GM19372 (cell line): ENCODE measurements around the gene ADAM12.
"Not testable (repeated sequence)": the region's sequence is repeated elsewhere in the genome, so short reads cannot be mapped to it uniquely, and the experiment has no call there.

Experiments
- ATAC-seq: cut with Tn5 transposase; IDR thresholded peaks from one replicate; pipeline ENCODE4 v1.9.1; 2021; ENCODE audit warnings: mild to moderate bottlenecking, low read depth, moderate library complexity; ENCODE audit not compliant: unreplicated experiment

ADAM12 gene

GRCh38 chr10:126196281-126196680 lies 192.0 kb downstream of the ADAM12 start:
- no peak for ATAC-seq

- no peak for ATAC-seq
Observed at GRCh38 chr10:126191192-126191591, 197.1 kb downstream of the ADAM12 start.

GRCh38 chr10:126188679-126189200 lies 199.5 kb downstream of the ADAM12 start:
- ATAC-seq, result no peak

- ATAC-seq, result no peak
Observed at GRCh38 chr10:126187399-126187798, 200.9 kb downstream of the ADAM12 start.

- ATAC-seq, result no peak
Observed at GRCh38 chr10:126186766-126187165, 201.5 kb downstream of the ADAM12 start.

- ATAC-seq, result no peak
Observed at GRCh38 chr10:126185676-126186447, 202.4 kb downstream of the ADAM12 start.

- no peak for ATAC-seq
Observed at GRCh38 chr10:126181626-126182025, 206.7 kb downstream of the ADAM12 start.

GRCh38 chr10:126179637-126180036 lies 208.6 kb downstream of the ADAM12 start:
- no peak for ATAC-seq

- ATAC-seq, result no peak
Observed at GRCh38 chr10:126177417-126178030, 210.8 kb downstream of the ADAM12 start.

GRCh38 chr10:126175641-126176262 lies 212.5 kb downstream of the ADAM12 start:
- ATAC-seq, result no peak

- not testable (repeated sequence) for ATAC-seq
Observed at GRCh38 chr10:126172755-126173154, 215.5 kb downstream of the ADAM12 start.

- ATAC-seq, result no peak
Observed at GRCh38 chr10:126171555-126171954, 216.7 kb downstream of the ADAM12 start.

- ATAC-seq, result no peak
Observed at GRCh38 chr10:126170776-126171175, 217.5 kb downstream of the ADAM12 start.

- ATAC-seq, result no peak
Observed at GRCh38 chr10:126170371-126170770, 217.9 kb downstream of the ADAM12 start.

- ATAC-seq, result no peak
Observed at GRCh38 chr10:126169899-126170298, 218.4 kb downstream of the ADAM12 start.

GRCh38 chr10:126166797-126167196 lies 221.5 kb downstream of the ADAM12 start:
- no peak for ATAC-seq

- ATAC-seq, result no peak
Observed at GRCh38 chr10:126165874-126166273, 222.4 kb downstream of the ADAM12 start.

GRCh38 chr10:126163506-126163905 lies 224.8 kb downstream of the ADAM12 start:
- ATAC-seq, result no peak

GRCh38 chr10:126161691-126162090 lies 226.6 kb downstream of the ADAM12 start:
- ATAC-seq, result no peak

- ATAC-seq, result no peak
Observed at GRCh38 chr10:126160971-126161630, 227.2 kb downstream of the ADAM12 start.

- no peak for ATAC-seq
Observed at GRCh38 chr10:126160571-126160970, 227.7 kb downstream of the ADAM12 start.
